K562 (cell line): ENCODE measurements around the gene MYL12B. TPM values are rescaled to one million over a fixed set of nuclear protein-coding genes. Genes with fewer than 3 reads are reported as not detected.
A peak's percentile ranks its signal among the peaks of the same experiment; 100 is the strongest.

Experiments used
- ATAC-seq: fragments of 200-7000 bp; cut with Tn5 transposase; 3 replicates; pipeline ENCODE4 v1.9.1; 2020; ENCODE audit warnings: moderate library complexity
- BruUV-seq: library from RNA; stranded (reverse); fragments of 400-500 nt; replicated peaks from 2 replicates; lab custom pipeline; 2021; lab: Mats Ljungman, UMichigan
- CTCF ChIA-PET: fragments of 300-600 bp; formaldehyde crosslinking; extraction: SDS; loops from one replicate; lab custom pipeline; 2021; ENCODE audit warnings: low intra/inter-chr PET ratio; lab: Yijun Ruan, JAX
- POLR2A ChIA-PET: fragments of 300-600, 350-650 bp; sonication (Branson Sonifier 250); formaldehyde crosslinking; extraction: SDS; loops from one replicate; lab custom pipeline; 2021; ENCODE audit warnings: antibody characterized with exemption, inconsistent platforms; lab: Yijun Ruan, JAX
- DNase-seq, 4 experiments: peaks; one replicate each; pipeline versions ENCODE4 v3.0.0 to v3.0.0-alpha.2; 2011 to 2018; ENCODE audit warnings: low spot score in 3 of 4, mixed read lengths in 3 of 4; ENCODE audit errors: extremely low read depth in 1 of 4
- FAIRE-seq: peaks from 2 replicates; lab custom pipeline; 2011; peaks lifted over from hg19 to GRCh38; lab: Jason Lieb, UNC
- H2AFZ ChIP-seq: 2 replicates; pipeline ENCODE4 v1.6.0; 2011; ENCODE audit warnings: low read depth, low read length, control low read depth, inconsistent platforms
- H3K27ac ChIP-seq: fragments of 200-600 bp; 3 replicates; pipeline ENCODE4 v1.8.0; 2011; ENCODE audit warnings: low read depth, mild to moderate bottlenecking, control low read depth, inconsistent platforms, low read length, moderate library complexity, mixed read lengths; ENCODE audit errors: extremely low read depth
- H3K27me3 ChIP-seq, 2 experiments: fragments of 300-600 bp in 1 of 2; 2 replicates in 1 of 2; 3 replicates in 1 of 2; pipeline versions ENCODE4 v1.6.0 to v1.8.0; 2011; ENCODE audit warnings: inconsistent platforms in 2 of 2, low read length in 2 of 2, mild to moderate bottlenecking in 1 of 2, mixed read lengths in 1 of 2, moderate library complexity in 1 of 2; ENCODE audit not compliant: control insufficient read depth in 2 of 2, insufficient read depth in 2 of 2
- H3K36me3 ChIP-seq: fragments of 300-600 bp; 3 replicates; pipeline ENCODE4 v1.8.0; 2011; ENCODE audit warnings: mild to moderate bottlenecking, low read length, inconsistent platforms; ENCODE audit not compliant: control insufficient read depth, insufficient read depth
- H3K4me1 ChIP-seq, 2 experiments: fragments of 200-600 bp in 1 of 2; replicated peaks in 1 of 2; 2 replicates in 1 of 2; 3 replicates in 1 of 2; pipeline versions ENCODE4 v1.5.1 to v1.8.0; 2011; ENCODE audit warnings: inconsistent platforms in 2 of 2, low read length in 2 of 2, mild to moderate bottlenecking in 1 of 2, mixed read lengths in 1 of 2, moderate library complexity in 1 of 2; ENCODE audit not compliant: control insufficient read depth in 2 of 2, insufficient read depth in 2 of 2
- H3K4me2 ChIP-seq: 2 replicates; pipeline ENCODE4 v1.6.1; 2011; ENCODE audit warnings: low read length, control low read depth, inconsistent platforms, mixed read lengths; ENCODE audit not compliant: insufficient read depth
- H3K4me3 ChIP-seq: fragments of 200-600 bp; sonication (generic), shearing (Covaris generic); 2 replicates; pipeline ENCODE4 v1.5.1; 2016; ENCODE audit warnings: control low read depth, inconsistent platforms
- H3K79me2 ChIP-seq: fragments of 200-600 bp; 3 replicates; pipeline ENCODE4 v1.8.0; 2011; ENCODE audit warnings: low read length, inconsistent platforms; ENCODE audit not compliant: control insufficient read depth, insufficient read depth
- H3K9ac ChIP-seq, 2 experiments: 2 replicates each; pipeline versions ENCODE4 v1.6.0 to v1.6.1; 2011; ENCODE audit warnings: low read depth in 2 of 2, low read length in 2 of 2, control low read depth in 1 of 2, inconsistent platforms in 1 of 2, mild to moderate bottlenecking in 1 of 2, mixed read lengths in 1 of 2; ENCODE audit not compliant: insufficient read depth in 1 of 2
- H3K9me1 ChIP-seq: one replicate; pipeline ENCODE4 v1.6.0; 2011; ENCODE audit warnings: inconsistent platforms, mild to moderate bottlenecking, low read length, moderate library complexity; ENCODE audit not compliant: control insufficient read depth, insufficient read depth
- H3K9me3 ChIP-seq: replicated peaks from 2 replicates; pipeline ENCODE4 v1.5.1; 2011; ENCODE audit warnings: low read depth, low read length, inconsistent platforms; ENCODE audit not compliant: control insufficient read depth, insufficient read depth
- H4K20me1 ChIP-seq: replicated peaks from 2 replicates; pipeline ENCODE4 v1.6.1; 2011; ENCODE audit warnings: low read length, inconsistent platforms, mixed read lengths; ENCODE audit not compliant: control insufficient read depth, insufficient read depth
- ESRRA ChIP-seq: fragments of 450-650 bp; IDR thresholded peaks from 2 replicates; pipeline ENCODE4 v1.6.1; 2014; ENCODE audit warnings: low read depth, mild to moderate bottlenecking, moderate library complexity, borderline replicate concordance
- IFI16 ChIP-seq: fragments of 250-450 bp; sonication (Bioruptor Pico); IDR thresholded peaks from 2 replicates; pipeline ENCODE4 v2.1.2; 2022; ENCODE audit warnings: mild to moderate bottlenecking, inconsistent platforms
- MCM5 ChIP-seq: fragments of 450-650 bp; IDR thresholded peaks from 2 replicates; pipeline ENCODE4 v1.6.1; 2016; ENCODE audit warnings: low read depth
- NR2C1 ChIP-seq, 2 experiments: fragments of 450-650 bp; IDR thresholded peaks; 2 replicates each; pipeline ENCODE4 v1.6.1; 2017; ENCODE audit warnings: mild to moderate bottlenecking in 2 of 2, antibody characterized with exemption in 1 of 2, inconsistent platforms in 1 of 2, missing compliant biosample characterization in 1 of 2, missing genetic modification characterization in 1 of 2
- NR4A1 ChIP-seq, 2 experiments: fragments of 250-450 bp in 1 of 2; fragments of 450-650 bp in 1 of 2; sonication (Bioruptor Pico) in 1 of 2; IDR thresholded peaks; 2 replicates each; pipeline versions ENCODE4 v1.4.0 to v1.6.1; 2016 to 2020; ENCODE audit warnings: mild to moderate bottlenecking in 2 of 2, missing compliant biosample characterization in 1 of 2, missing genetic modification characterization in 1 of 2, moderate library complexity in 1 of 2
- PHTF2 ChIP-seq: fragments of 250-450 bp; sonication (Bioruptor Pico); IDR thresholded peaks from 2 replicates; pipeline ENCODE4 v1.5.0; 2021; ENCODE audit warnings: mild to moderate bottlenecking
- POLR3G ChIP-seq: IDR thresholded peaks from 2 replicates; pipeline ENCODE4 v1.6.1; 2011; ENCODE audit not compliant: insufficient read length, insufficient replicate concordance; ENCODE audit errors: extremely low read depth
- PURB ChIP-seq: sonication (generic); formaldehyde crosslinking; IDR thresholded peaks from 2 replicates; pipeline ENCODE4 v1.9.0; 2021; ENCODE audit warnings: low read depth, mild to moderate bottlenecking, missing genetic modification reagents
- RAD21 ChIP-seq, 2 experiments: fragments of 250-450 bp in 1 of 2; fragments of 450-650 bp in 1 of 2; sonication (Bioruptor Pico) in 1 of 2; formaldehyde crosslinking in 1 of 2; IDR thresholded peaks in 1 of 2; conservative IDR thresholded peaks in 1 of 2; 2 replicates each; pipeline versions ENCODE4 v1.4.0 to v1.8.0; 2020 to 2022; ENCODE audit warnings: mild to moderate bottlenecking in 2 of 2, moderate library complexity in 1 of 2
- RBM25 ChIP-seq: fragments of 200-400 bp; formaldehyde crosslinking; IDR thresholded peaks from 2 replicates; pipeline ENCODE4 v1.6.1; 2018; ENCODE audit warnings: low read length, low read depth, moderate library complexity; ENCODE audit not compliant: severe bottlenecking
- RNF2 ChIP-seq: sonication (generic); IDR thresholded peaks from 2 replicates; pipeline ENCODE4 v1.6.1; 2016
- SMARCE1 ChIP-seq: fragments of 450-650 bp; IDR thresholded peaks from 2 replicates; pipeline ENCODE4 v1.7.1; 2016; ENCODE audit warnings: mild to moderate bottlenecking
- ZNF134 ChIP-seq: fragments of 250-450 bp; sonication (Bioruptor Pico); conservative IDR thresholded peaks from 2 replicates; pipeline ENCODE4 v1.4.0; 2020
- WGBS: fragments of 100-300 bp; shearing (Covaris generic); methylation state at CpG from one replicate; pipeline ENCODE4 v1.1.6; 2016; ENCODE audit warnings: low coverage, mixed read lengths; ENCODE audit not compliant: insufficient coverage; ENCODE audit errors: missing lambda C conversion rate; 5-methylcytosine and 5-hydroxymethylcytosine counted together
- in situ Hi-C: fragments of 300-500 bp; cut with MboI; formaldehyde crosslinking; loops from 4 replicates; pipeline ENCODE4 v1.15.0; 2018; ENCODE audit warnings: inconsistent platforms, mixed read lengths
- intact Hi-C: fragments of 100-400 bp; cut with micrococcal nuclease; formaldehyde crosslinking; loops from 2 replicates; pipeline ENCODE4 v1.14.2; 2022
- polyA plus RNA-seq, 8 experiments: library from polyadenylated mRNA; depleted of rRNA in 4 of 8; stranded (reverse) in 5 of 8; unstranded in 3 of 8; fragments of >200 nt; fragmentation: Nextera tagmentation in 2 of 8; fragmentation: Illumina TruSeq in 1 of 8; extraction: Ambion mirVana in 2 of 8; extraction: Trizol in 1 of 8; gene quantifications; 2 replicates each; pipeline versions ENCODE4 v1.2.1 to v1.2.3, GENCODE V29; 2011 to 2014; ENCODE audit warnings: inconsistent platforms in 1 of 8, missing spikeins in 1 of 8
- total RNA-seq, 7 experiments: library from RNA; depleted of rRNA in 6 of 7; stranded (reverse); fragments of >200 nt in 6 of 7; fragmentation: Illumina TruSeq in 2 of 7; extraction: Trizol in 2 of 7; gene quantifications; 2 replicates each; pipeline versions ENCODE4 v1.2.1 to v1.2.3, GENCODE V29; 2011 to 2021; ENCODE audit warnings: low replicate concordance in 1 of 7
- TF ChIP-seq, protein P1 (sequence below): sonication (generic); formaldehyde crosslinking; IDR thresholded peaks from 2 replicates; pipeline ENCODE4 v1.8.0; 2022; ENCODE audit warnings: mild to moderate bottlenecking, missing genetic modification reagents, borderline replicate concordance
- TF ChIP-seq, protein P2 (sequence below), 2 experiments: fragments of 200-800 bp in 1 of 2; sonication (Bioruptor generic) in 1 of 2; sonication (generic) in 1 of 2; formaldehyde crosslinking in 1 of 2; IDR thresholded peaks in 1 of 2; conservative IDR thresholded peaks in 1 of 2; 2 replicates each; pipeline versions ENCODE4 v1.5.0 to v1.6.1; 2016 to 2020; ENCODE audit warnings: missing compliant biosample characterization in 1 of 2, missing genetic modification characterization in 1 of 2, missing genetic modification reagents in 1 of 2
- TF ChIP-seq, protein P3 (sequence below): fragments of 450-650 bp; formaldehyde crosslinking; IDR thresholded peaks from 2 replicates; pipeline ENCODE4 v1.4.0; 2020; ENCODE audit warnings: mild to moderate bottlenecking

MYL12B gene
- total and polyA plus RNA-seq, 9 of the 15 experiments (the other 6 are each of a cell fraction or from before 2014, with no cell fraction given) = 220 to 995 (median 463) TPM

DNA sequence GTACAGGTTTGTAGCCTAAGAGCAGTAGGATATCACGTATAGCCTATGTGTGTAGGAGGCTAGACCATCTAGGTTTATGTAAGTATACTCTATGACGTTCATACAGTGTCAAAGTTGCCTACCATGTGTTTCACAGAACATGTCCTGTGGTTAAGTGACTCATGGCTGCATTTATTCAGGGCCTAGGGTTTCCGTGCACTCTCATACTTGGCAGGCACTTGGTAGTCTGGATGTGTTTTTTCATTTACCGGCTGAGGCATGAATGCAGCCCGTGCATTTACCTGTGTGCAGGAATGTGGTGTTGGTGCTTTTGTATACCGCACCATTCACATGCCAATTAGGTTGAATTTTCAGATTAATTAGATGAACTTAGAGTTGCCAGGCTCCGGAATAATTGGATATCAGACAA is 43.4 kb downstream of the MYL12B start (continued):
- TF ChIP-seq PURB (CRISPR knock-in tag) = no peak
- TF ChIP-seq, protein P1, sequence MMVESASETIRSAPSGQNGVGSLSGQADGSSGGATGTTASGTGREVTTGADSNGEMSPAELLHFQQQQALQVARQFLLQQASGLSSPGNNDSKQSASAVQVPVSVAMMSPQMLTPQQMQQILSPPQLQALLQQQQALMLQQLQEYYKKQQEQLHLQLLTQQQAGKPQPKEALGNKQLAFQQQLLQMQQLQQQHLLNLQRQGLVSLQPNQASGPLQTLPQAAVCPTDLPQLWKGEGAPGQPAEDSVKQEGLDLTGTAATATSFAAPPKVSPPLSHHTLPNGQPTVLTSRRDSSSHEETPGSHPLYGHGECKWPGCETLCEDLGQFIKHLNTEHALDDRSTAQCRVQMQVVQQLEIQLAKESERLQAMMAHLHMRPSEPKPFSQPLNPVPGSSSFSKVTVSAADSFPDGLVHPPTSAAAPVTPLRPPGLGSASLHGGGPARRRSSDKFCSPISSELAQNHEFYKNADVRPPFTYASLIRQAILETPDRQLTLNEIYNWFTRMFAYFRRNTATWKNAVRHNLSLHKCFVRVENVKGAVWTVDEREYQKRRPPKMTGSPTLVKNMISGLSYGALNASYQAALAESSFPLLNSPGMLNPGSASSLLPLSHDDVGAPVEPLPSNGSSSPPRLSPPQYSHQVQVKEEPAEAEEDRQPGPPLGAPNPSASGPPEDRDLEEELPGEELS = 0 out of 2 replicates have a peak, but pooled peaks have one; percentile 71
- no peak for TF ChIP-seq IFI16 (CRISPR knock-in tag)

- WGBS = 11% methylated on average over 8 of the region's 8 CpGs
- Histone ChIP-seq H3K4me1 (peaks cover 3 to 12% of the 10 kb centered on the region in 2 experiments; a peak in 3 of 5 replicates), H3K9ac (peak overlapping the region in 1 of 2 experiments; percentile 21; a peak in 1 of 4 replicates), H3K27ac (no peak overlapping the region; the same call in 2 of the 3 replicates), H3K36me3 (no peaks in the 10 kb centered on the region), H3K9me3 (no peaks in the 10 kb centered on the region), H3K9me1 (no peaks in the 10 kb centered on the region), H3K4me3 (no peak overlapping the region), H3K4me2 (peak overlapping the region; percentile 2; the same call in 1 of the 2 replicates), H2AFZ (peak overlapping the region; percentile 75), H4K20me1 (no peaks in the 10 kb centered on the region), H3K27me3 (no peaks in the 10 kb centered on the region), H3K79me2 (no peaks in the 10 kb centered on the region)
- ATAC-seq (peak; percentile 90), DNase-seq (peak in 2 of 4 experiments; percentile 49 to 66), FAIRE-seq (peak; percentile 79)
- POLR2A ChIA-PET = interaction anchor here (0.5 to 0.8 kb wide), 5 partner anchors 9 to 327 kb away, joined by 3 to 4 read pairs (median 3); no protein-coding TSS in a partner anchor
- CTCF ChIA-PET = no interaction called here
- BruUV-seq = no TSS peak
- intact Hi-C loops = no loop called here
- in situ Hi-C loops = no loop called here
- TF ChIP-seq MCM5 = no peak
- peak; percentile 92 for TF ChIP-seq ESRRA
- TF ChIP-seq, protein P2, sequence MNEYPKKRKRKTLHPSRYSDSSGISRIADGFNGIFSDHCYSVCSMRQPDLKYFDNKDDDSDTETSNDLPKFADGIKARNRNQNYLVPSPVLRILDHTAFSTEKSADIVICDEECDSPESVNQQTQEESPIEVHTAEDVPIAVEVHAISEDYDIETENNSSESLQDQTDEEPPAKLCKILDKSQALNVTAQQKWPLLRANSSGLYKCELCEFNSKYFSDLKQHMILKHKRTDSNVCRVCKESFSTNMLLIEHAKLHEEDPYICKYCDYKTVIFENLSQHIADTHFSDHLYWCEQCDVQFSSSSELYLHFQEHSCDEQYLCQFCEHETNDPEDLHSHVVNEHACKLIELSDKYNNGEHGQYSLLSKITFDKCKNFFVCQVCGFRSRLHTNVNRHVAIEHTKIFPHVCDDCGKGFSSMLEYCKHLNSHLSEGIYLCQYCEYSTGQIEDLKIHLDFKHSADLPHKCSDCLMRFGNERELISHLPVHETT (CRISPR knock-in tag; conservative IDR thresholded peaks at IDR 0.05 in 1 of 2, IDR thresholded peaks at IDR 0.05 in 1 of 2) = no peak
- no peak for TF ChIP-seq NR4A1 (CRISPR knock-in tag; IDR thresholded peaks at IDR 0.05)
- TF ChIP-seq NR4A1 (tag; IDR thresholded peaks at IDR 0.05) = no peak
- no peak for TF ChIP-seq POLR3G
- TF ChIP-seq SMARCE1 = peak; percentile 21; the same call in 1 of the 2 replicates
- TF ChIP-seq NR2C1 (IDR thresholded peaks at IDR 0.05) = no peak
- TF ChIP-seq NR2C1 (tag; IDR thresholded peaks at IDR 0.05) = no peak
- TF ChIP-seq RNF2 = no peak
- TF ChIP-seq, protein P3, sequence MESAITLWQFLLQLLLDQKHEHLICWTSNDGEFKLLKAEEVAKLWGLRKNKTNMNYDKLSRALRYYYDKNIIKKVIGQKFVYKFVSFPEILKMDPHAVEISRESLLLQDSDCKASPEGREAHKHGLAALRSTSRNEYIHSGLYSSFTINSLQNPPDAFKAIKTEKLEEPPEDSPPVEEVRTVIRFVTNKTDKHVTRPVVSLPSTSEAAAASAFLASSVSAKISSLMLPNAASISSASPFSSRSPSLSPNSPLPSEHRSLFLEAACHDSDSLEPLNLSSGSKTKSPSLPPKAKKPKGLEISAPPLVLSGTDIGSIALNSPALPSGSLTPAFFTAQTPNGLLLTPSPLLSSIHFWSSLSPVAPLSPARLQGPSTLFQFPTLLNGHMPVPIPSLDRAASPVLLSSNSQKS = no peak
- TF ChIP-seq PHTF2 (CRISPR knock-in tag) = no peak
- TF ChIP-seq RBM25 = no peak
- TF ChIP-seq ZNF134 (CRISPR knock-in tag) = no peak
- 0 out of 4 replicates have a peak, but pooled peaks of 1 of the 2 experiments have one; percentile 5 for TF ChIP-seq RAD21 (CRISPR knock-in tag; conservative IDR thresholded peaks at IDR 0.05 in 1 of 2, IDR thresholded peaks at IDR 0.05 in 1 of 2)
These were observed 44.0 kb downstream of the MYL12B start for GRCh38 chr18:3305933-3306332.
